ENCODE results near the gene ECI1.

GRCh38 chr16:2208772-2209171 is 42.6 kb downstream of the ECI1 start:
- TF ChIP-seq EZH2phosphoT487 (IDR thresholded peaks at IDR 0.05; ENCODE audit: borderline replicate concordance), result no peak
- TF ChIP-seq, protein P1, sequence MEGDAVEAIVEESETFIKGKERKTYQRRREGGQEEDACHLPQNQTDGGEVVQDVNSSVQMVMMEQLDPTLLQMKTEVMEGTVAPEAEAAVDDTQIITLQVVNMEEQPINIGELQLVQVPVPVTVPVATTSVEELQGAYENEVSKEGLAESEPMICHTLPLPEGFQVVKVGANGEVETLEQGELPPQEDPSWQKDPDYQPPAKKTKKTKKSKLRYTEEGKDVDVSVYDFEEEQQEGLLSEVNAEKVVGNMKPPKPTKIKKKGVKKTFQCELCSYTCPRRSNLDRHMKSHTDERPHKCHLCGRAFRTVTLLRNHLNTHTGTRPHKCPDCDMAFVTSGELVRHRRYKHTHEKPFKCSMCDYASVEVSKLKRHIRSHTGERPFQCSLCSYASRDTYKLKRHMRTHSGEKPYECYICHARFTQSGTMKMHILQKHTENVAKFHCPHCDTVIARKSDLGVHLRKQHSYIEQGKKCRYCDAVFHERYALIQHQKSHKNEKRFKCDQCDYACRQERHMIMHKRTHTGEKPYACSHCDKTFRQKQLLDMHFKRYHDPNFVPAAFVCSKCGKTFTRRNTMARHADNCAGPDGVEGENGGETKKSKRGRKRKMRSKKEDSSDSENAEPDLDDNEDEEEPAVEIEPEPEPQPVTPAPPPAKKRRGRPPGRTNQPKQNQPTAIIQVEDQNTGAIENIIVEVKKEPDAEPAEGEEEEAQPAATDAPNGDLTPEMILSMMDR (conservative IDR thresholded peaks at IDR 0.05; ENCODE audit: low read length), result no peak
